ENCODE measurements around the gene LEFTY1.
A peak's percentile ranks its signal among the peaks of the same experiment; 100 is the strongest.

Gene LEFTY1

GRCh38 chr1:225871359-225872074, 17.4 kb downstream of the LEFTY1 start:
- DNase-seq, result no peak

- no peak for DNase-seq
Observed at GRCh38 chr1:225870911-225871310, 18.0 kb downstream of the LEFTY1 start.

- no peak for DNase-seq
Observed at GRCh38 chr1:225868631-225869330, 20.2 kb downstream of the LEFTY1 start.

GRCh38 chr1:225866981-225867380, 22.0 kb downstream of the LEFTY1 start:
- DNase-seq, result no peak

DNA sequence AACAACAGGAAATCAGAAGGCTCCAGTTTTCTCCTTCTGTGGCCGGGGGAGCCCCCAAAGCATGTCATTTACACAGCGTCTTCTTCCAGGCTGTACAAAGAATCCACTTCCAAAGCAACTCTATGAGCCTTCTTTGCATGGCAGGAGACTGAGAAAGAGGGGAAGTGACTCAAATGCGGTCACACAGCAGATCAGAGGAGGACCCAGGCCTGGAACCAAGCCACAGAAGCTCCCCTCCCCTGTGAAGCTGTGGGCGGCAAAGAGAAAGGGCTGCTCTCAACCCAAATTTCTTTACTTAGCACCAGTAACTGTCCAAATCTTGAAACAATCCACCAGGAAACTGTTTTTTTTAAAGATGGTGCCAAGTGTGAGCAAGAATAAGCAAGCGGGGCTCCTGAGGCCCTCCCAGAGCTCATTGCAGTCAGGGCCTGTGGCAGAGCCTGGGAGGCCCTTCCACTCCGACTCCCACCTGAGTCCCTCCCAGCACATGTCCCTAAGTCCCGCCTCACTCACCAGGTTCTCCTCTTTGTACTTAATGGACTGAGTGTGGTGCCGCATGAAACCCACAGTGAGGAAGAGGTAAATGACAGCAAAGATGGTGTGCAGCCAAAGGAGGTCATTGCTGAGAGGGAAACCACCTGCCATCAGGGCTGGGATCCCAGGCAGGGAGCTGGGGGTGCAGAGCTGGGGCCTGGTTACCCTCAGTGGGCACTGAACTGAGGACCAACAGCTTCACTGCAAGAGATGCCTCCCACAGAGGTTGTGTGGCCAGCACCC, 22.7 kb downstream of the LEFTY1 start:
- DNase-seq, result peak; percentile 88

DNA sequence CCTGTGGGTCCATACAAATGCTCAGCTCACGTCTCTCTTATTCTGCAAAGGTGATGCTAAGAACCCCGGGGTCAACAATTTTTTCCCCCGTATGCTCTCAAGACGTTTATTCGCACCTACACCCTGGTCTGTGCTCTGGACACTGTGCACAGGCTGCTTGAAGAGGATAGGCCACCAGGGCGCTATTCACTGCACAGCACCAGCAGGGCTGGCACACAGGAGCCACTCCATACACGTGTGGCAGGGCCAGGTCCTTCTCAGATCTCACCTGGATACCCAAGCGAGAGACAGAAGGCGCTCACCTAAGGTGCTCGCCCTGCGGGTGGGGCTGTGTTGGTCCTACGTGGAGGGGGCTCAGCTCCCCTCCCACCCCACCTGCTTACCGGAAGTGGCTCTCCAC, 23.4 kb downstream of the LEFTY1 start:
- DNase-seq, result no peak

- no peak for DNase-seq
Observed at GRCh38 chr1:225863167-225863566, 25.8 kb downstream of the LEFTY1 start.

- DNase-seq, result no peak
Observed at GRCh38 chr1:225862581-225862950, 26.4 kb downstream of the LEFTY1 start.

GRCh38 chr1:225861834-225862580, 26.9 kb downstream of the LEFTY1 start:
- no peak for DNase-seq

DNA sequence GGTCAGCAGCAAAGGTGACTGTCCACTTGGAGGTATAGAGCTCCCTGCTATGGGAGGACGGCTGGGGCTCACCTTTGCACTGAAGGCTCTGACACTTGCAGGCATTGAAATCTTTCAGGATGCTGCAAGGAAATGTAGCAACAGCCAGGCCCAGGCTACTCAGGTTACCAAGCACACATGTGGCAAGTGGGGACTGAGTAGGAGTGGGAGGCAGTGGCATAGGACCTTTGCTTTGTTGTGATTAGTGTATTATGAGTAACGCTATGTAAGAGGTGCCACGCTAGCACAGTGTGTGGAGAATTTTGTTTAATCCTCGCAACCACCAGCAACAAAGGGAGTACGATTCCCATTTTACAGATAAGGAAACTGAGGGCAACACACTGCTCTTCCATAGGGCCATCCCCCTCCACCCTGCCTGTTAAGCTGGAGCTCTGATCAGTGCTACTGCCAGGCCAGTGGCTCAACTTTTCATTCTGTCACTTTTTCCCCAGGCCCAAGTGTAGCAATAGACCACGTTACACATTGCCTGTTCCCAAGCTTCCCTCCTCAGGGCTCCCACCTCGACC, 28.0 kb downstream of the LEFTY1 start:
- DNase-seq, result no peak

DNA sequence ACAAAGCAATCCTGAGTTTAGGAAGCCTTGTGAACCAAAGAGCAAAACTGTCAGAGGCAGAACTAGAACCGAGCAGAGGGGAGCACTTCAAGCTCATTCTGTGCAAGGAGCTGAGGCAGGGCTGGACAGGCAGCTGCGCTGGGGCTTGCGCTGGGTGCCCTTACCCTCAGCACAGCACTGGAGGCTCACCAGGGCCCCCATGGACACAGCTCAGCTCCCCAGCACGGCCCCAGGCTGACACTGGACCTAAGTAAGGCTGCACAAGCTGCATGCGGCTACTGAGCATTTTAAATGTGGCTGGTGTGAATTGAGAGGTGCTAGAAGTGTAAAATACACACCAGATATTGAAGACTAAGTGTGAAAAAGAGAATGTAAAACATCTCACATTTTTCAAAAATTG, 28.8 kb downstream of the LEFTY1 start:
- no peak for DNase-seq

GRCh38 chr1:225859151-225859550, 29.8 kb downstream of the LEFTY1 start:
- DNase-seq, result no peak

DNA sequence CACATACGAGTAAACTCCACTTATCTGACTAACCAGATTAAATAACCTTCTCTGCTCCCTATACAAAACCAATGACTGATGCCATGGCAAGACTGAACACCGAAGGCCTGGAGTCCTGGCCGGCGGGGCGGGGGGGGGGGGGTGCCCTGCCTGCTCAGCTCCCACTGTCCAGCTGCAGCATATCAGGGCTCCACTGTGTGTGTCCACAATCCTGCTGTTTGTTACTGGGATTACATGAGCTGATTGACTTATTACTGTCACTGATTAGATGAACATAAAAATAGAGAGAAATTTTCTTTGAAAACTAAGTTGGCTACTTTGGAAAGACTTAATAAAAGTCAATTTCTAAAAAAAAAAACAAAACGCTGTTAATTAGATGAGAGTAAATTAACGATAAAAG, 31.7 kb downstream of the LEFTY1 start:
- no peak for DNase-seq

GRCh38 chr1:225855503-225856300, 33.2 kb downstream of the LEFTY1 start:
- no peak for DNase-seq

- DNase-seq, result no peak
Observed at GRCh38 chr1:225853441-225853840, 35.5 kb downstream of the LEFTY1 start.

DNA sequence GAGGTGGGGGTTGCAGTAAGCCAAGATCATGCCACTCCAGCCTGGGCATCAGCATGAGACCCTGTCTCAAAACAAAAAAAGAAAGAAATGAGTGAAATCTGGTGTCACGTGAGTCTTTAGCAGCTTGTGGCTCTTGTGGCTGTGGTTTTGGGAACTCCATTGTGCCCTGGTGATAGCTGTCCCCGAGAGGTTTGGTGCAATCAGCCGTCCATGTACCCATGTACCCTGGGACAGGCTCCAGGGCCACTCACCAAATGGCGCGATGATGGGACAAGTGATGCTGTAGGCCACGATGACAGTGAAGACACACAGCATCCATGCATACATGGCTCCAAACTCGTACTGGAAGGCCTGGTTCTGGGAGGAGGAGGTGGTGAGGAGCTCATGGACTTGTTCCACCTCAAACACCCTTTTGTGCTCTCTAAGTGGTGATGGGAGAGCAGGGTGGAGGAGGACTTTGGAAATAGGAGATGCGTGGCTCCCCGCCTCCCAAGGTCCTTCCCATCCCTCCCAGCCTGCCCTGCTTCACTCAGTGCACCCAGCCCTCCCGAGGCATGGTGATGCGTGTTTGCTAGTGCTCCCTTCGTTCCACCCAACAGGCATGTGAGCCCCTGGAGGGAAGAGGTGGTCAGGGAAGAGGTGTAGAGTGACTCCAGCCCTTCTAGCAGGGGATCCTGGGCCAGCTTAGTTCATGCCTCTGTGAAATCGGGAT, 36.4 kb downstream of the LEFTY1 start:
- no peak for DNase-seq

GRCh38 chr1:225851805-225852204, 37.1 kb downstream of the LEFTY1 start:
- DNase-seq, result no peak

- DNase-seq, result no peak
Observed at GRCh38 chr1:225850370-225850769, 38.6 kb downstream of the LEFTY1 start.

GRCh38 chr1:225849925-225850324, 39.0 kb downstream of the LEFTY1 start:
- DNase-seq, result no peak

GRCh38 chr1:225848030-225848955, 40.7 kb downstream of the LEFTY1 start:
- DNase-seq, result no peak

Measured in activated effector memory CD4-positive, alpha-beta T cell treated with anti-CD3 and anti-CD28 coated beads, Interleukin-2, amount 50 U/mL, for 16 hours (primary cell).